Retina (tissue), 1 donor: ENCODE results near the gene QSER1.
"Not testable (repeated sequence)": the region's sequence is repeated elsewhere in the genome, so short reads cannot be mapped to it uniquely, and the experiment has no call there.

Source experiments
- DNase-seq: peaks from one replicate; pipeline ENCODE4 v3.0.0-alpha.2; 2016

Gene QSER1

GRCh38 chr11:32891657-32892354 lies 805 bp upstream of the QSER1 start:
- no peak for DNase-seq

- no peak for DNase-seq
Observed at GRCh38 chr11:32893093-32893342, 407 bp downstream of the QSER1 start.

- DNase-seq, result peak; percentile 90
Observed at GRCh38 chr11:32893343-32894148, 935 bp downstream of the QSER1 start.

- DNase-seq, result peak; percentile 72
Observed at GRCh38 chr11:32894149-32894827, 1.7 kb downstream of the QSER1 start.

GRCh38 chr11:32894921-32895320 lies 2.3 kb downstream of the QSER1 start:
- DNase-seq, result no peak

- DNase-seq, result no peak
Observed at GRCh38 chr11:32895471-32895870, 2.9 kb downstream of the QSER1 start.

- no peak for DNase-seq
Observed at GRCh38 chr11:32897103-32897502, 4.5 kb downstream of the QSER1 start.

GRCh38 chr11:32899438-32899837 lies 6.8 kb downstream of the QSER1 start:
- DNase-seq, result no peak

- DNase-seq, result no peak
Observed at GRCh38 chr11:32902089-32902665, 9.6 kb downstream of the QSER1 start.

GRCh38 chr11:32905028-32905667 lies 12.5 kb downstream of the QSER1 start:
- no peak for DNase-seq

- DNase-seq, result no peak
Observed at GRCh38 chr11:32908619-32909018, 16.0 kb downstream of the QSER1 start.

GRCh38 chr11:32911413-32911812 lies 18.8 kb downstream of the QSER1 start:
- DNase-seq, result no peak

GRCh38 chr11:32913445-32913844 lies 20.8 kb downstream of the QSER1 start:
- no peak for DNase-seq

GRCh38 chr11:32916361-32916760 lies 23.8 kb downstream of the QSER1 start:
- no peak for DNase-seq

GRCh38 chr11:32916994-32917393 lies 24.4 kb downstream of the QSER1 start:
- DNase-seq, result no peak

- DNase-seq, result no peak
Observed at GRCh38 chr11:32918427-32918826, 25.8 kb downstream of the QSER1 start.

GRCh38 chr11:32919338-32919737 lies 26.7 kb downstream of the QSER1 start:
- DNase-seq, result no peak

- DNase-seq, result no peak
Observed at GRCh38 chr11:32920570-32920969, 28.0 kb downstream of the QSER1 start.

- DNase-seq, result no peak
Observed at GRCh38 chr11:32921204-32921603, 28.6 kb downstream of the QSER1 start.

GRCh38 chr11:32931606-32932005 lies 39.0 kb downstream of the QSER1 start:
- no peak for DNase-seq

- no peak for DNase-seq
Observed at GRCh38 chr11:32932196-32932595, 39.6 kb downstream of the QSER1 start.

GRCh38 chr11:32935462-32936029 lies 42.9 kb downstream of the QSER1 start:
- DNase-seq, result no peak

- not testable (repeated sequence) for DNase-seq
Observed at GRCh38 chr11:32936178-32936577, 43.6 kb downstream of the QSER1 start.
